Measurements from ENCODE around the gene EPYC.

Gene EPYC

DNA sequence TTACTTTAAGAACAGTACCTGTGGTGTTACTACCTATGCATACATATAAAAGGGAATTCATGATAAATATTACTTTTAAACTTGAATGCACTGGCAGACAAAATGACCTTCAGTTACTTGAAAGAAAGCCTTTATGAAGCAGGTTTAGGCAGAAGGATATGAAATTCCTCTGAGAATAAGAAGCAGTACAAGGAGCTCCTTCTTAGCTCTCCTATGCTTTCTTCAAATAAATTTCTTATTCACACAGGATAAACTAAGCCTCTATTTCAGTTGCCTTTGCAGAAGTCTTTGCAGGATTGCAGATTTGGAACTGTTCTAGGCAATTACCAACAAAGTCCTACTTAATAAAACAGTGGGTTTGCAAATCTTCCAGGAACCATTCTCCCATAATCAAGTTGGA is 1.0 kb downstream of the EPYC start:
- TF ChIP-seq, protein P1, sequence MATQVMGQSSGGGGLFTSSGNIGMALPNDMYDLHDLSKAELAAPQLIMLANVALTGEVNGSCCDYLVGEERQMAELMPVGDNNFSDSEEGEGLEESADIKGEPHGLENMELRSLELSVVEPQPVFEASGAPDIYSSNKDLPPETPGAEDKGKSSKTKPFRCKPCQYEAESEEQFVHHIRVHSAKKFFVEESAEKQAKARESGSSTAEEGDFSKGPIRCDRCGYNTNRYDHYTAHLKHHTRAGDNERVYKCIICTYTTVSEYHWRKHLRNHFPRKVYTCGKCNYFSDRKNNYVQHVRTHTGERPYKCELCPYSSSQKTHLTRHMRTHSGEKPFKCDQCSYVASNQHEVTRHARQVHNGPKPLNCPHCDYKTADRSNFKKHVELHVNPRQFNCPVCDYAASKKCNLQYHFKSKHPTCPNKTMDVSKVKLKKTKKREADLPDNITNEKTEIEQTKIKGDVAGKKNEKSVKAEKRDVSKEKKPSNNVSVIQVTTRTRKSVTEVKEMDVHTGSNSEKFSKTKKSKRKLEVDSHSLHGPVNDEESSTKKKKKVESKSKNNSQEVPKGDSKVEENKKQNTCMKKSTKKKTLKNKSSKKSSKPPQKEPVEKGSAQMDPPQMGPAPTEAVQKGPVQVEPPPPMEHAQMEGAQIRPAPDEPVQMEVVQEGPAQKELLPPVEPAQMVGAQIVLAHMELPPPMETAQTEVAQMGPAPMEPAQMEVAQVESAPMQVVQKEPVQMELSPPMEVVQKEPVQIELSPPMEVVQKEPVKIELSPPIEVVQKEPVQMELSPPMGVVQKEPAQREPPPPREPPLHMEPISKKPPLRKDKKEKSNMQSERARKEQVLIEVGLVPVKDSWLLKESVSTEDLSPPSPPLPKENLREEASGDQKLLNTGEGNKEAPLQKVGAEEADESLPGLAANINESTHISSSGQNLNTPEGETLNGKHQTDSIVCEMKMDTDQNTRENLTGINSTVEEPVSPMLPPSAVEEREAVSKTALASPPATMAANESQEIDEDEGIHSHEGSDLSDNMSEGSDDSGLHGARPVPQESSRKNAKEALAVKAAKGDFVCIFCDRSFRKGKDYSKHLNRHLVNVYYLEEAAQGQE (IDR thresholded peaks at IDR 0.05; ENCODE audit: insufficient read depth in 1 of 2, low read depth in 2 of 2, low read length in 2 of 2): no peak
- TF ChIP-seq SIN3A (IDR thresholded peaks at IDR 0.05; ENCODE audit: borderline replicate concordance, insufficient read depth, low read length) (no peak), TAF1 (IDR thresholded peaks at IDR 0.05; ENCODE audit: borderline replicate concordance, insufficient read depth, low read length) (no peak), POLR2AphosphoS5 (IDR thresholded peaks at IDR 0.05; ENCODE audit: low read depth, low read length) (no peak), FOXP2 (optimal IDR thresholded peaks at IDR 0.05; ENCODE audit: borderline replicate concordance, extremely low read depth, extremely low read length, insufficient read depth) (no peak)

DNA sequence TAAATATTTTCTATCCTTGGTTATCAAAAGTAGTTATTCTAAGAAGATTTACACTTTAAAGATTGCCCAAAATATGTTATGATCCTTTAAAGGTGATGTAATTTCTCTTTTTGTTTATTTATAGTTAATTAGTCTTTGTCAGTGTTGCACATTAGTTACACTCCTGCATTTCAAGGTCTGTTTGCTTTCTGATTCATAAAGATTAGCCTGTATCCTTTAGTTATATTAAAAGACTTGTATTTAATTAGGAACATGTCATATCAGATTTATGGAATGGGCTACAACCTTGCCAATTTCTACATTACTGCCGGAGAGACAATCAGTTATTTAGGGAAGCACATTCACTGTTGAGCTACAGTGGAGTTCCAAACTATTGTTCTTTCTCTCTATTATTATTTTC is 3.5 kb downstream of the EPYC start:
- TF ChIP-seq FOXP2 (optimal IDR thresholded peaks at IDR 0.05; ENCODE audit: borderline replicate concordance, extremely low read depth, extremely low read length, insufficient read depth) (no peak), TAF1 (IDR thresholded peaks at IDR 0.05; ENCODE audit: borderline replicate concordance, insufficient read depth, low read length) (no peak), POLR2AphosphoS5 (IDR thresholded peaks at IDR 0.05; ENCODE audit: low read depth, low read length) (no peak)
- TF ChIP-seq, protein P1 (IDR thresholded peaks at IDR 0.05; ENCODE audit: insufficient read depth in 1 of 2, low read depth in 2 of 2, low read length in 2 of 2): no peak

DNA sequence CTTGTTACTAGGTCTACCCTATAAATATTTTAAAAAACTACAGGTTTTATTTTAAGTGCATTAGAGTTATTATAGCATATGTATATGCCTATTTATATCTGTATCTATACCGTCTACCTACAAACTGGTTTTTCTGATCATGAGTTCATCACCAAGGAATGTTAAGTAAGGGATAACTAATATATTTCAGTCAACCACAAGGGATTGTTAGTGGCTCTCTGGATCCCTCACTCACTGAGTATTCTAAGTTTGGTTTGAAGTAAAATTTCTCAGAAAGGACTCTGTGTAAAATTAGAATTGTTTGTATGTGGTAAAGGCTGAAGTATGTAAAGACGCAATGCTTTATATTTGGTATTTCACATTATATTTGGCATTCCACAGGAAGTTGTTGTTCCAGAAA is 4.8 kb downstream of the EPYC start:
- TF ChIP-seq POLR2AphosphoS5 (IDR thresholded peaks at IDR 0.05; ENCODE audit: low read depth, low read length) (no peak), TAF1 (IDR thresholded peaks at IDR 0.05; ENCODE audit: borderline replicate concordance, insufficient read depth, low read length) (no peak), SIN3A (IDR thresholded peaks at IDR 0.05; ENCODE audit: borderline replicate concordance, insufficient read depth, low read length) (no peak), FOXP2 (optimal IDR thresholded peaks at IDR 0.05; ENCODE audit: borderline replicate concordance, extremely low read depth, extremely low read length, insufficient read depth) (no peak)
- TF ChIP-seq, protein P1 (IDR thresholded peaks at IDR 0.05; ENCODE audit: insufficient read depth in 1 of 2, low read depth in 2 of 2, low read length in 2 of 2): no peak

DNA sequence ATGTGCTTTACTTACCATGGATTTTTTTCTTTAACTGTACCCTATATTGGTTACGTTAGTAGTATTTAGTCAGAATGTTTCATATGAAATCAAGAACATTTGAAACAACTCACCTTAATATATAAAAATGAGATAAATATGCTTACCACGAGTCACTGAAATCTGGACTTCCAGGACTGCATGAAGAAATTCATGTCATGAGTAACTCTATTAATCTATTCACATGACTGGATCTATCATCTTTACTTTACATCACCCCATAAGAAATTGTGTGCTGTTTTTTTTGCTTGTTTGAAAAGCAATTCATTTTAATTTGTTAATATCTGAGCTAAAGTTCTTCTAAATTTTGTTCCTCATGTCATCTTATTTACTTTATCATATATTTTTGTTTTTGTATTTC is 5.2 kb downstream of the EPYC start:
- no peak for TF ChIP-seq POLR2AphosphoS5 (IDR thresholded peaks at IDR 0.05; ENCODE audit: low read depth, low read length)
- TF ChIP-seq, protein P1 (IDR thresholded peaks at IDR 0.05; ENCODE audit: insufficient read depth in 1 of 2, low read depth in 2 of 2, low read length in 2 of 2): no peak
- TF ChIP-seq TAF1 (IDR thresholded peaks at IDR 0.05; ENCODE audit: borderline replicate concordance, insufficient read depth, low read length): no peak

DNA sequence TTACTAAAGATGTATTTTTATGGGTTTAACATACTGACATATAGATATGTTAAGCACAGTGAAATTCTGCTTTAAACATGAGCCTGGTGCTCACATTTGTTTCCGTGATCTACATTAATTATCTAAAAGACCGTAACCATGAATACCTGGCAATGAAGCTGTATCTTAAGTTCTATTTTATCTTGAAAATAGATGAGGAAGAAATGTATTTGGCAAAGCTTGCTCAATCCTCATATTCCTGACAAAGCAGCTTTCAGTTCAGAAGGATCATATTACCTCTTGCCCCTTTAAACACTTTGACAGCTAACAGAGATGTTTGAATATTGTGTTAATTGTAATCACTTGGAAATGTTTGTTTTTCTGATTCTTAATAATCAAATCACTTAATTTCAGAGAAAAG is 9.8 kb downstream of the EPYC start:
- TF ChIP-seq, protein P1 (IDR thresholded peaks at IDR 0.05; ENCODE audit: insufficient read depth in 1 of 2, low read depth in 2 of 2, low read length in 2 of 2): no peak
- TF ChIP-seq POLR2AphosphoS5 (IDR thresholded peaks at IDR 0.05; ENCODE audit: low read depth, low read length) (no peak), TAF1 (IDR thresholded peaks at IDR 0.05; ENCODE audit: borderline replicate concordance, insufficient read depth, low read length) (no peak), SIN3A (IDR thresholded peaks at IDR 0.05; ENCODE audit: borderline replicate concordance, insufficient read depth, low read length) (no peak), FOXP2 (optimal IDR thresholded peaks at IDR 0.05; ENCODE audit: borderline replicate concordance, extremely low read depth, extremely low read length, insufficient read depth) (no peak)

Data from PFSK-1 (cell line).